ENCODE measurements around the gene NUDT8.

- TF ChIP-seq CTCF (IDR thresholded peaks at IDR 0.05) = no peak
- TF ChIP-seq POLR2AphosphoS5 (IDR thresholded peaks at IDR 0.05) = no peak
- no peak for TF ChIP-seq POLR2A (IDR thresholded peaks at IDR 0.05)
- TF ChIP-seq EP300 (IDR thresholded peaks at IDR 0.05) = no peak
These were observed 47.7 kb downstream of the NUDT8 start for GRCh38 chr11:67582011-67582410.
